Heart left ventricle (tissue), 13 donors: ENCODE data around the gene TGFBR2.

Experiments used
- CTCF ChIP-seq, 12 donors: fragments of 200-600 bp; sonication (generic) in 4 of 12; IDR thresholded peaks; one replicate each; pipeline versions ENCODE4 v1.5.0 to v1.8.0; 2018 to 2022; ENCODE audit warnings: antibody characterized with exemption in 12 of 12, mild to moderate bottlenecking in 5 of 12
- POLR2A ChIP-seq, 2 donors: fragments of 450-650 bp; IDR thresholded peaks; one replicate each; pipeline ENCODE4 v1.6.1; 2017; ENCODE audit warnings: antibody characterized with exemption in 2 of 2, mild to moderate bottlenecking in 2 of 2, moderate library complexity in 2 of 2
- donor health status: ischemic (EF 13 %, LVEDD 7.1; RV severe dilation, severe dysfunction).
- donor health status: DM: no; HTN: yes; CAD: no.
- donor health status: DM: no; HTN: no; CAD: no.
- donor health status: ischemic (EF 25% LVEDD 6.9; RV normal size, moderate dysfunction).
- donor health status: ischemic (EF 25% LVEDD 5.7; RV mildly dilated, moderate dysfunction).
- donor health status: ischemic (EF 35%, LVEDD 5.7; RV mildly dilated, moderate dysfunction).
- donor health status: nonischemic (EF 11% LVEDD 7.7; RV severe dilation, severe dysfunction).
- donor health status: DM: yes; HTN: yes; CAD: no.
- donor health status: PGD.
- donor health status: ischemic (EF 29% LVEDD 5.4; RV normal size, mild dysfunction).
- donor health status: nonischemic (EF 23%, LVEDD 6.1; RV moderate dilation, normal function).

GRCh38 chr3:30666572-30667279 lies 60.3 kb downstream of the TGFBR2 start:
- no peak for TF ChIP-seq CTCF (IDR thresholded peaks at IDR 0.05)
- no peak for TF ChIP-seq POLR2A (IDR thresholded peaks at IDR 0.05)
